Endothelial cell of umbilical vein (primary cell): Measurements from ENCODE around the gene HOXB4. TPM values are rescaled to one million over a fixed set of nuclear protein-coding genes. Genes with fewer than 3 reads are reported as not detected.

Source experiments
- BruUV-seq: library from RNA; stranded (reverse); fragments of 400-500 nt; replicated peaks from 2 replicates; lab custom pipeline; 2021; lab: Mats Ljungman, UMichigan
- CTCF ChIA-PET: fragments of 300-600, 350-600 bp; sonication (Branson Sonifier 250); formaldehyde crosslinking; loops from one replicate; lab custom pipeline; 2021; ENCODE audit warnings: antibody characterized with exemption, inconsistent platforms; lab: Charles Lee
- POLR2A ChIA-PET: fragments of 300-600, 350-600 bp; sonication (Branson Sonifier 250); formaldehyde crosslinking; loops from one replicate; lab custom pipeline; 2021; ENCODE audit warnings: antibody characterized with exemption, inconsistent platforms; lab: Charles Lee
- DNase-seq: peaks from one replicate; pipeline ENCODE4 v3.0.0-alpha.2; 2011; ENCODE audit warnings: low read depth, low spot score
- FAIRE-seq: peaks from 2 replicates; lab custom pipeline; 2011; peaks lifted over from hg19 to GRCh38; lab: Jason Lieb, UNC
- H2AFZ ChIP-seq: 2 replicates; pipeline ENCODE4 v1.6.0; 2012; ENCODE audit warnings: low read depth, low read length, control low read depth, inconsistent platforms
- H3K27ac ChIP-seq: 2 replicates; pipeline ENCODE4 v1.5.1; 2011; ENCODE audit warnings: low read depth, mild to moderate bottlenecking, control low read depth, low read length, moderate library complexity; ENCODE audit not compliant: insufficient read depth
- H3K27me3 ChIP-seq, 2 experiments: 2 replicates each; pipeline versions ENCODE4 v1.6.0 to v1.6.1; 2011; ENCODE audit warnings: low read length in 2 of 2, mixed read lengths in 1 of 2; ENCODE audit not compliant: control insufficient read depth in 2 of 2, insufficient read depth in 2 of 2
- H3K36me3 ChIP-seq, 2 experiments: 2 replicates in 1 of 2; 3 replicates in 1 of 2; pipeline ENCODE4 v1.5.1; 2011; ENCODE audit warnings: low read length in 2 of 2, mild to moderate bottlenecking in 1 of 2, moderate library complexity in 1 of 2; ENCODE audit not compliant: control insufficient read depth in 2 of 2, insufficient read depth in 2 of 2; ENCODE audit errors: extremely low read depth in 1 of 2
- H3K4me1 ChIP-seq: 3 replicates; pipeline ENCODE4 v1.5.1; 2011; ENCODE audit warnings: mild to moderate bottlenecking, low read length; ENCODE audit not compliant: control insufficient read depth, insufficient read depth; ENCODE audit errors: extremely low read depth
- H3K4me2 ChIP-seq: 2 replicates; pipeline ENCODE4 v1.6.1; 2011; ENCODE audit warnings: low read length, control low read depth, mixed read lengths; ENCODE audit not compliant: insufficient read depth
- H3K4me3 ChIP-seq, 3 experiments: fragments of 200-600 bp in 1 of 3; sonication (generic), shearing (Covaris generic) in 1 of 3; replicated peaks in 1 of 3; 2 replicates each; pipeline ENCODE4 v1.5.1; 2011 to 2016; ENCODE audit warnings: control low read depth in 3 of 3, low read length in 3 of 3, mild to moderate bottlenecking in 2 of 3, inconsistent platforms in 1 of 3, low read depth in 1 of 3, moderate library complexity in 1 of 3; ENCODE audit not compliant: insufficient read depth in 1 of 3
- H3K79me2 ChIP-seq: 2 replicates; pipeline ENCODE4 v1.6.0; 2012; ENCODE audit warnings: low read length, inconsistent platforms; ENCODE audit not compliant: control insufficient read depth, insufficient read depth
- H3K9ac ChIP-seq: replicated peaks from 2 replicates; pipeline ENCODE3; 2011; ENCODE audit warnings: low read length, control low read depth; ENCODE audit not compliant: insufficient read depth; ENCODE audit errors: extremely low read depth
- H3K9me1 ChIP-seq: replicated peaks from 3 replicates; pipeline ENCODE4 v1.6.0; 2011; ENCODE audit warnings: mild to moderate bottlenecking, low read length; ENCODE audit not compliant: control insufficient read depth, insufficient read depth; ENCODE audit errors: extremely low read depth
- H3K9me3 ChIP-seq: replicated peaks from 2 replicates; pipeline ENCODE4 v1.5.1; 2012; ENCODE audit warnings: low read length, inconsistent platforms; ENCODE audit not compliant: control insufficient read depth, insufficient read depth
- H4K20me1 ChIP-seq: replicated peaks from 2 replicates; pipeline ENCODE3; 2011; ENCODE audit warnings: mild to moderate bottlenecking, low read length; ENCODE audit not compliant: control insufficient read depth, insufficient read depth; ENCODE audit errors: extremely low read depth
- EZH2 ChIP-seq: IDR thresholded peaks from 2 replicates; pipeline ENCODE4 v1.6.1; 2012; ENCODE audit warnings: borderline replicate concordance, low read depth, mild to moderate bottlenecking, moderate library complexity, low read length, inconsistent platforms; ENCODE audit not compliant: severe bottlenecking
- FOS ChIP-seq: IDR thresholded peaks from 2 replicates; pipeline ENCODE4 v1.6.1; 2011; ENCODE audit warnings: mild to moderate bottlenecking, low read length, moderate library complexity, borderline replicate concordance; ENCODE audit not compliant: insufficient read depth
- GATA2 ChIP-seq: IDR thresholded peaks from 2 replicates; pipeline ENCODE4 v1.7.0; 2011; ENCODE audit warnings: low read depth, mild to moderate bottlenecking, moderate library complexity, mixed read lengths, low read length; ENCODE audit not compliant: insufficient read length, insufficient read depth
- JUN ChIP-seq: IDR thresholded peaks from 2 replicates; pipeline ENCODE4 v1.6.1; 2011; ENCODE audit warnings: borderline replicate concordance, low read depth; ENCODE audit not compliant: insufficient read length, insufficient read depth
- MYC ChIP-seq: IDR thresholded peaks from one replicate; pipeline ENCODE4 v1.6.1; 2011; ENCODE audit warnings: mild to moderate bottlenecking, low read depth, low read length
- POLR2A ChIP-seq: IDR thresholded peaks from 2 replicates; pipeline ENCODE4 v1.6.1; 2012; ENCODE audit warnings: low read depth, mild to moderate bottlenecking, control low read depth, low read length
- POLR2AphosphoS5 ChIP-seq: IDR thresholded peaks from 2 replicates; pipeline ENCODE4 v1.6.1; 2012; ENCODE audit warnings: low read depth, mild to moderate bottlenecking, control low read depth, low read length, moderate library complexity; ENCODE audit not compliant: insufficient read depth
- dilution Hi-C: fragments of 300-500 bp; cut with MboI; formaldehyde crosslinking; loops from one replicate; pipeline ENCODE4 v1.15.0; 2019; ENCODE audit warnings: low sequenced_read_pairs; ENCODE audit not compliant: extremely low pct_ligation_motif_present
- intact Hi-C: fragments of 100-400 bp; cut with micrococcal nuclease; formaldehyde crosslinking; loops from one replicate; pipeline ENCODE4 v1.10.0; 2022
- polyA plus RNA-seq, 4 experiments: library from polyadenylated mRNA; depleted of rRNA in 3 of 4; stranded (reverse) in 3 of 4; unstranded in 1 of 4; fragments of >200 nt; gene quantifications; 2 replicates each; pipeline versions ENCODE4 v1.2.1 to v1.2.3, GENCODE V29; 2011 to 2012; ENCODE audit warnings: missing spikeins in 1 of 4
- total RNA-seq: library from RNA; stranded (reverse); gene quantifications from 2 replicates; pipeline ENCODE4 v1.2.3, GENCODE V29; 2021
- TF ChIP-seq, protein P1 (sequence below): IDR thresholded peaks from 2 replicates; pipeline ENCODE4 v1.6.1; 2011; ENCODE audit not compliant: insufficient read depth, insufficient read length
- TF ChIP-seq, protein P2 (sequence below), 2 donors: IDR thresholded peaks; 1 replicate in 1 of 2; 2 replicates in 1 of 2; pipeline ENCODE4 v1.5.1; 2011; ENCODE audit warnings: low read length in 2 of 2, mild to moderate bottlenecking in 2 of 2, moderate library complexity in 2 of 2, control low read depth in 1 of 2, inconsistent platforms in 1 of 2, low read depth in 1 of 2; ENCODE audit not compliant: insufficient read depth in 1 of 2; ENCODE audit errors: extremely low read depth in 1 of 2

The HOXB4 gene
- total and polyA plus RNA-seq, 2 donors (not counting 3 experiments of a cell fraction or from before 2014, with no cell fraction given): 4.6 to 13.1 TPM

DNA sequence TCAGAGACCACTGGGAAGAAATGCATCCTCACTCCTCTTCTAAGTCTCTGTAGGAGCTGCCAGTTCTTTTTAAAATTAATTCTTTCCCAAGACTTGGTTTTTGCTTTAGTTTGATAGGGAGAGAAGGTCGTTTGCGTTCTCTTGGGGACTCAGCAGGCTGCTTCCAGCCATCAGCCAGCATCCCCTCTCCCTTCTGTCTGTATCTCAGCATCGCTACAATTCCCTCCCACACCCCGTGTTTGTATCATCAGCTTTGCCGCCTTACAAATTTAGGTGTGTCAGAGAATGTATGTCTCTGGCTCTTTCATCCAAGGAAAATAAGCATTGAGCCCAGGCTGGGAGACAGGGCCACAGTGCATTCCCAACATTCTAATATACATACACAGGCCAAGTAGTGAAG is 21.2 kb upstream of the HOXB4 start:
- Histone ChIP-seq H3K9ac (no peak overlapping the region), H3K36me3 (peaks cover 3% of the 10 kb centered on the region in 2 experiments), H3K4me2 (no peak overlapping the region), H3K9me3 (no peaks in the 10 kb centered on the region), H2AFZ (no peak overlapping the region), H3K27ac (no peak overlapping the region), H3K9me1 (no peaks in the 10 kb centered on the region), H3K79me2 (peaks cover 88% of the 10 kb centered on the region), H4K20me1 (no peaks in the 10 kb centered on the region), H3K4me3 (no peak overlapping the region), H3K4me1 (peaks cover 32% of the 10 kb centered on the region), H3K27me3 (no peaks in the 10 kb centered on the region)
- DNase-seq (no peak), FAIRE-seq (no peak)
- POLR2A ChIA-PET: no interaction called here
- TF ChIP-seq GATA2 (no peak), POLR2A (no peak), FOS (no peak), EZH2 (no peak), JUN (no peak), MYC (no peak), POLR2AphosphoS5 (no peak)
- TF ChIP-seq, protein P1, sequence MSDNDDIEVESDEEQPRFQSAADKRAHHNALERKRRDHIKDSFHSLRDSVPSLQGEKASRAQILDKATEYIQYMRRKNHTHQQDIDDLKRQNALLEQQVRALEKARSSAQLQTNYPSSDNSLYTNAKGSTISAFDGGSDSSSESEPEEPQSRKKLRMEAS: no peak
- TF ChIP-seq, protein P2, sequence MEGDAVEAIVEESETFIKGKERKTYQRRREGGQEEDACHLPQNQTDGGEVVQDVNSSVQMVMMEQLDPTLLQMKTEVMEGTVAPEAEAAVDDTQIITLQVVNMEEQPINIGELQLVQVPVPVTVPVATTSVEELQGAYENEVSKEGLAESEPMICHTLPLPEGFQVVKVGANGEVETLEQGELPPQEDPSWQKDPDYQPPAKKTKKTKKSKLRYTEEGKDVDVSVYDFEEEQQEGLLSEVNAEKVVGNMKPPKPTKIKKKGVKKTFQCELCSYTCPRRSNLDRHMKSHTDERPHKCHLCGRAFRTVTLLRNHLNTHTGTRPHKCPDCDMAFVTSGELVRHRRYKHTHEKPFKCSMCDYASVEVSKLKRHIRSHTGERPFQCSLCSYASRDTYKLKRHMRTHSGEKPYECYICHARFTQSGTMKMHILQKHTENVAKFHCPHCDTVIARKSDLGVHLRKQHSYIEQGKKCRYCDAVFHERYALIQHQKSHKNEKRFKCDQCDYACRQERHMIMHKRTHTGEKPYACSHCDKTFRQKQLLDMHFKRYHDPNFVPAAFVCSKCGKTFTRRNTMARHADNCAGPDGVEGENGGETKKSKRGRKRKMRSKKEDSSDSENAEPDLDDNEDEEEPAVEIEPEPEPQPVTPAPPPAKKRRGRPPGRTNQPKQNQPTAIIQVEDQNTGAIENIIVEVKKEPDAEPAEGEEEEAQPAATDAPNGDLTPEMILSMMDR (IDR thresholded peaks at IDR 0.05; ENCODE audit: extremely low read depth in 1 of 2, insufficient read depth in 1 of 2, low read depth in 1 of 2, low read length in 2 of 2): no peak
- dilution Hi-C loops: no loop called here
- intact Hi-C loops: no loop called here
- CTCF ChIA-PET: interaction anchor here (1.6 to 1.8 kb wide), 2 partner anchors 11 to 14 kb away, joined by 5 read pairs; no protein-coding TSS in a partner anchor
- BruUV-seq: no TSS peak
